Left lung (tissue), 10 donors: ENCODE results near the gene ZGPAT. TPM values are rescaled to one million over a fixed set of nuclear protein-coding genes. Genes with fewer than 3 reads are reported as not detected.

Experiments
- ATAC-seq: fragments of 200-7000 bp; cut with Tn5 transposase; one replicate; pipeline ENCODE4 v1.9.1; 2020; ENCODE audit warnings: moderate library complexity
- DNase-seq, 4 donors: peaks; one replicate each; pipeline ENCODE4 v3.0.0-alpha.2; 2013 to 2020
- H3K27ac ChIP-seq, 2 donors: fragments of 200-600 bp; sonication (generic) in 1 of 2; one replicate each; pipeline versions ENCODE4 v1.5.0 to v1.8.0; 2020 to 2021
- H3K27me3 ChIP-seq, 2 donors: fragments of 200-600 bp; sonication (generic) in 1 of 2; one replicate each; pipeline versions ENCODE4 v1.5.0 to v1.8.0; 2020 to 2021
- H3K36me3 ChIP-seq, 2 donors: fragments of 200-600 bp; sonication (generic) in 1 of 2; one replicate each; pipeline versions ENCODE4 v1.5.0 to v1.8.0; 2020 to 2021
- H3K4me1 ChIP-seq, 2 donors: fragments of 200-600 bp; one replicate each; pipeline ENCODE4 v1.8.0; 2021
- H3K4me3 ChIP-seq, 2 donors: fragments of 200-600 bp; sonication (generic) in 1 of 2; one replicate each; pipeline versions ENCODE4 v1.5.0 to v1.8.0; 2020 to 2021; ENCODE audit warnings: mild to moderate bottlenecking in 1 of 2
- H3K9me3 ChIP-seq, 2 donors: fragments of 200-600 bp; sonication (generic) in 1 of 2; one replicate each; pipeline versions ENCODE4 v1.5.0 to v1.8.0; 2020 to 2021
- CTCF ChIP-seq, 2 donors: fragments of 200-600 bp; sonication (generic) in 1 of 2; IDR thresholded peaks; one replicate each; pipeline versions ENCODE4 v1.5.0 to v1.8.0; 2021; ENCODE audit warnings: antibody characterized with exemption in 2 of 2
- intact Hi-C, 2 donors: fragments of 100-400 bp; cut with DNase I; formaldehyde crosslinking; loops; one replicate each; pipeline versions ENCODE4 v1.11.2 to v1.14.2; 2022
- polyA plus RNA-seq, 6 donors: library from polyadenylated mRNA; unstranded; fragments of 120-200 nt; gene quantifications; one replicate each; pipeline ENCODE4 v1.2.1, GENCODE V29; 2013; ENCODE audit not compliant: insufficient read length in 6 of 6
- total RNA-seq, 2 donors: library from RNA; stranded (reverse); fragmentation: NEBNext Ultra II Directional; extraction: Animal tissue kit (Norgen Biotek cat#: 25700); gene quantifications; one replicate each; pipeline ENCODE4 v1.2.1, GENCODE V29; 2021
- donor health status: DM: no; HTN: yes; CAD: no.
- donor health status: DM: no; HTN: no; CAD: no.

Gene ZGPAT
- total and polyA plus RNA-seq, 8 donors, result 13.7 to 28.8 (median 18.9) TPM

- no peak overlapping the region for H3K27ac ChIP-seq
- ATAC-seq (no peak), DNase-seq (peak in 1 of 4 donors; percentile 72)
- H3K9me3 ChIP-seq, result no peaks in the 10 kb centered on the region
- peaks cover 0 to 10% of the 10 kb centered on the region in 2 donors for H3K27me3 ChIP-seq
- intact Hi-C loops, result no loop called here
- H3K4me3 ChIP-seq, result no peak overlapping the region
- peaks cover 0 to 35% of the 10 kb centered on the region in 2 donors for H3K36me3 ChIP-seq
- no peak for TF ChIP-seq CTCF (IDR thresholded peaks at IDR 0.05)
- peaks cover 12 to 51% of the 10 kb centered on the region in 2 donors for H3K4me1 ChIP-seq
Measured at GRCh38 chr20:63694584-63695423, 13.0 kb upstream of the ZGPAT start.

- H3K36me3 ChIP-seq, result peaks cover 0 to 42% of the 10 kb centered on the region in 2 donors
- no peak for TF ChIP-seq CTCF (IDR thresholded peaks at IDR 0.05)
- H3K27me3 ChIP-seq, result peaks cover 0 to 10% of the 10 kb centered on the region in 2 donors
- H3K4me1 ChIP-seq, result peaks cover 12 to 56% of the 10 kb centered on the region in 2 donors
- DNase-seq (peak in 1 of 4 donors; percentile 60), ATAC-seq (no peak)
- intact Hi-C loops, result no loop called here
- peak overlapping the region in 1 of 2 donors; percentile 82 for H3K27ac ChIP-seq
- no peak overlapping the region for H3K4me3 ChIP-seq
- no peaks in the 10 kb centered on the region for H3K9me3 ChIP-seq
Measured at GRCh38 chr20:63695424-63696305, 12.2 kb upstream of the ZGPAT start.

GRCh38 chr20:63696306-63696627, 11.6 kb upstream of the ZGPAT start:
- peak in 1 of 4 donors; percentile 77 for DNase-seq
- Histone ChIP-seq H3K36me3 (peaks cover 0 to 40% of the 10 kb centered on the region in 2 donors), H3K9me3 (no peaks in the 10 kb centered on the region), H3K27ac (peak overlapping the region in 1 of 2 donors; percentile 82), H3K4me3 (peak overlapping the region in 1 of 2 donors; percentile 40), H3K4me1 (peaks cover 12 to 56% of the 10 kb centered on the region in 2 donors), H3K27me3 (peaks cover 0 to 10% of the 10 kb centered on the region in 2 donors)
- TF ChIP-seq CTCF (IDR thresholded peaks at IDR 0.05), result no peak
- intact Hi-C loops, result no loop called here
- peak; percentile 2 for ATAC-seq

DNA sequence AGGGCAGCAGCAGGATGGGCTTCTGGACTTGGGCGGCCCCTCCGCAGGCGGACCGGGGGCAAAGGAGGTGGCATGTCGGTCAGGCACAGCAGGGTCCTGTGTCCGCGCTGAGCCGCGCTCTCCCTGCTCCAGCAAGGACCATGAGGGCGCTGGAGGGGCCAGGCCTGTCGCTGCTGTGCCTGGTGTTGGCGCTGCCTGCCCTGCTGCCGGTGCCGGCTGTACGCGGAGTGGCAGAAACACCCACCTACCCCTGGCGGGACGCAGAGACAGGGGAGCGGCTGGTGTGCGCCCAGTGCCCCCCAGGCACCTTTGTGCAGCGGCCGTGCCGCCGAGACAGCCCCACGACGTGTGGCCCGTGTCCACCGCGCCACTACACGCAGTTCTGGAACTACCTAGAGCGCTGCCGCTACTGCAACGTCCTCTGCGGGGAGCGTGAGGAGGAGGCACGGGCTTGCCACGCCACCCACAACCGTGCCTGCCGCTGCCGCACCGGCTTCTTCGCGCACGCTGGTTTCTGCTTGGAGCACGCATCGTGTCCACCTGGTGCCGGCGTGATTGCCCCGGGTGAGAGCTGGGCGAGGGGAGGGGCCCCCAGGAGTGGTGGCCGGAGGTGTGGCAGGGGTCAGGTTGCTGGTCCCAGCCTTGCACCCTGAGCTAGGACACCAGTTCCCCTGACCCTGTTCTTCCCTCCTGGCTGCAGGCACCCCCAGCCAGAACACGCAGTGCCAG, 11.0 kb upstream of the ZGPAT start, which contains the start of gene TNFRSF6B:
Gene TNFRSF6B, plus strand, starts transcription at position 25 of the 729 bp plus-strand sequence. Its CDS starts 116 bp downstream, at position 141.
- peaks cover 12 to 53% of the 10 kb centered on the region in 2 donors for H3K4me1 ChIP-seq
- H3K4me3 ChIP-seq, result peak within 1 kb of the TSS; percentile 7 to 40
- intact Hi-C loops, result no loop called here
- peaks cover 0 to 10% of the 10 kb centered on the region in 2 donors for H3K27me3 ChIP-seq
- TF ChIP-seq CTCF (IDR thresholded peaks at IDR 0.05), result no peak
- H3K27ac ChIP-seq, result peak within 1 kb of the TSS in 1 of 2 donors; percentile 82
- H3K36me3 ChIP-seq, result peaks cover 0 to 39% of the 10 kb centered on the region in 2 donors
- H3K9me3 ChIP-seq, result no peaks in the 10 kb centered on the region
- ATAC-seq, result no peak
- peak in 1 of 4 donors; percentile 81 for DNase-seq
